Esophagus squamous epithelium (tissue), 5 donors: Measurements from ENCODE around the gene ECE2. TPM values are rescaled to one million over a fixed set of nuclear protein-coding genes. Genes with fewer than 3 reads are reported as not detected.
"Not testable (repeated sequence)": the region's sequence is repeated elsewhere in the genome, so short reads cannot be mapped to it uniquely, and the experiment has no call there.

Experiments
- DNase-seq: peaks from one replicate; lab custom pipeline; 2025; lab: John Stamatoyannopoulos, UW
- H3K27ac ChIP-seq, 4 donors: fragments of 200-600 bp; sonication (generic); one replicate each; pipeline ENCODE4 v1.5.1; 2016 to 2019; ENCODE audit warnings: mild to moderate bottlenecking in 1 of 4
- H3K27me3 ChIP-seq, 4 donors: fragments of 200-600 bp; sonication (generic); 1 replicate in 3 of 4; 2 replicates in 1 of 4; pipeline versions ENCODE4 v1.5.1 to v1.6.0; 2017 to 2021; ENCODE audit warnings: antibody characterized with exemption in 1 of 4
- H3K36me3 ChIP-seq, 3 donors: fragments of 200-600 bp; sonication (generic); one replicate each; pipeline ENCODE4 v1.5.1; 2016 to 2019
- H3K4me1 ChIP-seq, 3 donors: fragments of 200-600 bp; sonication (generic); one replicate each; pipeline ENCODE4 v1.5.1; 2017 to 2019
- H3K4me3 ChIP-seq, 4 donors: fragments of 200-600 bp; sonication (generic); 1 replicate in 3 of 4; 2 replicates in 1 of 4; pipeline ENCODE4 v1.5.1; 2016 to 2019; ENCODE audit warnings: mild to moderate bottlenecking in 2 of 4, moderate library complexity in 1 of 4
- H3K9me3 ChIP-seq, 3 donors: fragments of 200-600 bp; sonication (generic); one replicate each; pipeline ENCODE4 v1.5.1; 2016 to 2019
- POLR2A ChIP-seq, 4 donors: fragments of 450-650 bp; IDR thresholded peaks; one replicate each; pipeline ENCODE4 v1.6.1; 2017; ENCODE audit warnings: antibody characterized with exemption in 4 of 4, mild to moderate bottlenecking in 4 of 4, moderate library complexity in 3 of 4
- WGBS, 2 donors: methylation state at CpG; one replicate each; pipeline ENCODE4 v1.1.5; 2018; 5-methylcytosine and 5-hydroxymethylcytosine counted together
- intact Hi-C: fragments of 100-400 bp; cut with DNase I; formaldehyde crosslinking; loops from one replicate; pipeline ENCODE4 v1.15.0; 2022
- total RNA-seq, 4 donors: library from RNA; depleted of rRNA; stranded (reverse); fragments of >200 nt; gene quantifications; one replicate each; pipeline ENCODE4 v1.1.0, GENCODE V29; 2016
- TF ChIP-seq, protein P1 (sequence below), 6 experiments: fragments of 450-650 bp in 4 of 6; fragments of 200-600 bp in 2 of 6; sonication (generic) in 2 of 6; IDR thresholded peaks; one replicate each; pipeline ENCODE4 v1.5.1; 2016 to 2019; ENCODE audit warnings: antibody characterized with exemption in 6 of 6, mild to moderate bottlenecking in 4 of 6, moderate library complexity in 4 of 6
- donor health status: DM: yes; HTN: yes; CAD: no.

The ECE2 gene
- total RNA-seq, 4 donors from 2014 or later, result not detected

- H3K4me1 ChIP-seq, result peaks cover 39 to 97% (median 41%) of the 10 kb centered on the region in 3 donors
- peak within 1 kb of the TSS; percentile 62 to 95 (median 76) for H3K4me3 ChIP-seq
- no peak for DNase-seq
- H3K27me3 ChIP-seq, result no peaks in the 10 kb centered on the region
- TF ChIP-seq, protein P1, sequence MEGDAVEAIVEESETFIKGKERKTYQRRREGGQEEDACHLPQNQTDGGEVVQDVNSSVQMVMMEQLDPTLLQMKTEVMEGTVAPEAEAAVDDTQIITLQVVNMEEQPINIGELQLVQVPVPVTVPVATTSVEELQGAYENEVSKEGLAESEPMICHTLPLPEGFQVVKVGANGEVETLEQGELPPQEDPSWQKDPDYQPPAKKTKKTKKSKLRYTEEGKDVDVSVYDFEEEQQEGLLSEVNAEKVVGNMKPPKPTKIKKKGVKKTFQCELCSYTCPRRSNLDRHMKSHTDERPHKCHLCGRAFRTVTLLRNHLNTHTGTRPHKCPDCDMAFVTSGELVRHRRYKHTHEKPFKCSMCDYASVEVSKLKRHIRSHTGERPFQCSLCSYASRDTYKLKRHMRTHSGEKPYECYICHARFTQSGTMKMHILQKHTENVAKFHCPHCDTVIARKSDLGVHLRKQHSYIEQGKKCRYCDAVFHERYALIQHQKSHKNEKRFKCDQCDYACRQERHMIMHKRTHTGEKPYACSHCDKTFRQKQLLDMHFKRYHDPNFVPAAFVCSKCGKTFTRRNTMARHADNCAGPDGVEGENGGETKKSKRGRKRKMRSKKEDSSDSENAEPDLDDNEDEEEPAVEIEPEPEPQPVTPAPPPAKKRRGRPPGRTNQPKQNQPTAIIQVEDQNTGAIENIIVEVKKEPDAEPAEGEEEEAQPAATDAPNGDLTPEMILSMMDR (IDR thresholded peaks at IDR 0.05), result no peak
- TF ChIP-seq POLR2A (IDR thresholded peaks at IDR 0.05), result peak in 1 of 4 donors; percentile 25
- 39 to 46% methylated on average over 5 of the region's 6 CpGs for WGBS, 2 donors
- H3K27ac ChIP-seq, result peak within 1 kb of the TSS; percentile 93 to 99 (median 98)
- intact Hi-C loops, result no loop called here
- peaks cover 16 to 41% (median 25%) of the 10 kb centered on the region in 3 donors for H3K36me3 ChIP-seq
- no peaks in the 10 kb centered on the region for H3K9me3 ChIP-seq
These were observed 61.5 kb downstream of the ECE2 start, which contains the start of gene FAM131A for GRCh38 chr3:184337399-184337714. Gene FAM131A, plus strand, starts transcription at chr3:184337600. Its CDS starts 31 bp downstream, at chr3:184337631.

DNA sequence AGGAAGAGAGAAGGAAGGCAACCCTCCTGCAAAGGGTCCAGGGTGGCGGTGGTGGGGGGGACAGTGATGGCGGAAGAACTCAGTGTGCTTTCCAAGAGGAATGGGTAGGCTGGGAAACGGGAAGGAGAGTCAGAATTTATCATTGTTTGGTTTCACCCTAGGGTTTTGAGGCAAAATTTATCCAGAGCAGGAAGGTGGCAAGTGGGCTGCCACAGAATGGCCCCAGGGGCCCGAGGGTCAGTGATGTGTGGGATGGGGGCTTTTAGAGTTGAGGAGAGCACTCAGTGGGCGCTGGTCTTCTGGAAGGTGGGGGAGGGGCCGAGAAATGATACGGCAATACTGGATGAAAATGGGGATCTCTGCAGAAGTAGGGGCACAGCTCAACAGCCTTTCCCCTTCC lies 62.2 kb downstream of the ECE2 start:
- 53 to 58% methylated on average over 6 of the region's 7 CpGs for WGBS, 2 donors
- peak overlapping the region in 2 of 4 donors; percentile 31 to 52 for H3K4me3 ChIP-seq
- no peak for TF ChIP-seq POLR2A (IDR thresholded peaks at IDR 0.05)
- TF ChIP-seq, protein P1 (IDR thresholded peaks at IDR 0.05), result no peak

GRCh38 chr3:184338511-184338945 lies 62.7 kb downstream of the ECE2 start:
- Histone ChIP-seq H3K4me1 (peaks cover 44 to 97% (median 47%) of the 10 kb centered on the region in 3 donors), H3K9me3 (no peaks in the 10 kb centered on the region), H3K27ac (peak overlapping the region; percentile 93 to 99 (median 98)), H3K36me3 (peaks cover 6 to 41% (median 18%) of the 10 kb centered on the region in 3 donors), H3K27me3 (no peaks in the 10 kb centered on the region), H3K4me3 (peak overlapping the region in 3 of 4 donors; percentile 28 to 52 (median 31))
- no peak for DNase-seq
- intact Hi-C loops, result no loop called here
- TF ChIP-seq, protein P1 (IDR thresholded peaks at IDR 0.05), result peak in 1 of 6 experiments; percentile 20
- TF ChIP-seq POLR2A (IDR thresholded peaks at IDR 0.05), result no peak
- no CpG with 5 or more reads among the region's 37 CpGs for WGBS, 2 donors

More for the DNA sequence above, 62.2 kb downstream of the ECE2 start:
- intact Hi-C loops, result no loop called here
- no peaks in the 10 kb centered on the region for H3K9me3 ChIP-seq
- peak overlapping the region; percentile 93 to 99 (median 98) for H3K27ac ChIP-seq
- peaks cover 41 to 97% (median 44%) of the 10 kb centered on the region in 3 donors for H3K4me1 ChIP-seq
- peaks cover 9 to 41% (median 20%) of the 10 kb centered on the region in 3 donors for H3K36me3 ChIP-seq
- no peaks in the 10 kb centered on the region for H3K27me3 ChIP-seq
- no peak for DNase-seq

- TF ChIP-seq POLR2A (IDR thresholded peaks at IDR 0.05), result no peak
- TF ChIP-seq, protein P1 (IDR thresholded peaks at IDR 0.05), result no peak
- peaks cover 6 to 39% (median 13%) of the 10 kb centered on the region in 3 donors for H3K36me3 ChIP-seq
- 27 to 34% methylated on average over 5 to 8 of the region's 8 CpGs for WGBS, 2 donors
- H3K4me3 ChIP-seq, result peak overlapping the region in 3 of 4 donors; percentile 28 to 52 (median 31)
- no peak for DNase-seq
- H3K4me1 ChIP-seq, result peaks cover 44 to 97% (median 47%) of the 10 kb centered on the region in 3 donors
- H3K9me3 ChIP-seq, result no peaks in the 10 kb centered on the region
- intact Hi-C loops, result no loop called here
- peak overlapping the region; percentile 93 to 99 (median 98) for H3K27ac ChIP-seq
- H3K27me3 ChIP-seq, result no peaks in the 10 kb centered on the region
These were observed 63.2 kb downstream of the ECE2 start for GRCh38 chr3:184339001-184339400.

DNA sequence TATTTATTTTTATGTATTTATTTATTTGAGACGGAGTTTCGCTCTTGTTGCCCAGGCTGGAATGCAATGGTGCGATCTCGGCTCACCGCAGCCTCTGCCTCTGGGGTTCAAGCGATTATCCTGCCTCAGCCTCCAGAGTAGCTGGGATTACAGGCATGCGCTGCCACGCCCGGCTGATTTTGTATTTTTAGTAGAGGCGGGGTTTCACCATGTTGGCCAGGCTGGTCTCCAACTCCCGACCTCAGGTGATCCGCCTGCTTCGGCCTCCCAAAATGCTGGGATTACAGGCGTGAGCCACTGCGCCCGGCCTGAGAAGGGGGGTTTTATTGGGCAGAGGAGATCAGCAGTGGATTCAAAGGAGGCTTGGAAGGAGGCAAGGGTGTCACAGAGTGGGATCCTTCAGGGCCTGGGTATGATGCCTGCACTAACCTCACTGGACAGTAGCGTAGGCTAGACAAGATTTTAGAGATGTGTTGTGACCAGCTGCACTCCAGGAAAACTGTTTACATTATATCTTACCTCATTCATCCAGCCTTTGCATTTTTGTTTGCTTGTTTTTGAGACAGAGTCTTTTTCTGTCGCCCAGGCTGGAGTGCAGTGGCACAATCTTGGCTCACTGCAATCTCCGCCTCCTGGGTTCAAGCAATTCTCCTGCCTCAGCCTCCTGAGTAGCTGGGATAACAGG lies 63.8 kb downstream of the ECE2 start:
- 36 to 58% methylated on average over 13 to 16 of the region's 19 CpGs for WGBS, 2 donors
- peak overlapping the region in 1 of 4 donors; percentile 28 for H3K4me3 ChIP-seq
- H3K27ac ChIP-seq, result peak overlapping the region in 3 of 4 donors; percentile 96 to 99 (median 99)
- peaks cover 44 to 97% (median 47%) of the 10 kb centered on the region in 3 donors for H3K4me1 ChIP-seq
- peaks cover 10 to 39% (median 11%) of the 10 kb centered on the region in 3 donors for H3K36me3 ChIP-seq
- intact Hi-C loops, H3K9me3 ChIP-seq, DNase-seq, H3K27me3 ChIP-seq: not testable (repeated sequence)
